HepG2 (cell line): ENCODE data around the gene TMEM86B. TPM values are rescaled to one million over a fixed set of nuclear protein-coding genes. Genes with fewer than 3 reads are reported as not detected.
A peak's percentile ranks its signal among the peaks of the same experiment; 100 is the strongest.

ENCODE experiments used
- ATF7-NPFF ChIP-seq: sonication (generic); formaldehyde crosslinking; IDR thresholded peaks from 2 replicates; pipeline ENCODE4 v1.8.1; 2023; ENCODE audit warnings: mild to moderate bottlenecking, low read depth, missing genetic modification reagents, moderate library complexity
- BORCS8-MEF2B ChIP-seq: sonication (generic); formaldehyde crosslinking; IDR thresholded peaks from 2 replicates; pipeline ENCODE4 v1.8.0; 2022; ENCODE audit warnings: mild to moderate bottlenecking, missing genetic modification reagents
- DNMT3B ChIP-seq: conservative IDR thresholded peaks from 2 replicates; pipeline ENCODE4 v1.6.1; 2016; ENCODE audit warnings: missing biosample characterization, control low read depth
- ETV5 ChIP-seq: IDR thresholded peaks from 2 replicates; pipeline ENCODE4 v1.6.1; 2018; ENCODE audit warnings: missing biosample characterization, missing genetic modification reagents, inconsistent platforms, borderline replicate concordance
- ETV6 ChIP-seq: sonication (generic); formaldehyde crosslinking; conservative IDR thresholded peaks from 2 replicates; pipeline ENCODE4 v1.4.0; 2020; ENCODE audit warnings: missing genetic modification reagents
- KMT2B ChIP-seq: IDR thresholded peaks from 2 replicates; pipeline ENCODE4 v1.6.1; 2016; ENCODE audit warnings: missing genetic modification reagents, missing compliant biosample characterization
- NR2F1 ChIP-seq, 2 experiments: fragments of 450-650 bp in 1 of 2; formaldehyde crosslinking in 1 of 2; IDR thresholded peaks; 2 replicates each; pipeline versions ENCODE4 v1.5.0 to v1.6.1; 2016 to 2020; ENCODE audit warnings: mild to moderate bottlenecking in 1 of 2, missing compliant biosample characterization in 1 of 2, missing genetic modification reagents in 1 of 2, moderate library complexity in 1 of 2
- ZBTB37 ChIP-seq: sonication (generic); formaldehyde crosslinking; IDR thresholded peaks from 2 replicates; pipeline ENCODE4 v1.4.0; 2020; ENCODE audit warnings: mild to moderate bottlenecking, missing genetic modification reagents
- ZBTB38 ChIP-seq: sonication (generic); formaldehyde crosslinking; IDR thresholded peaks from 2 replicates; pipeline ENCODE4 v1.5.1; 2020; ENCODE audit warnings: mild to moderate bottlenecking, missing genetic modification reagents
- ZNF224 ChIP-seq: sonication (generic); formaldehyde crosslinking; IDR thresholded peaks from 2 replicates; pipeline ENCODE4 v1.5.0; 2020; ENCODE audit warnings: mild to moderate bottlenecking, missing genetic modification reagents
- ZNF275 ChIP-seq: sonication (generic); formaldehyde crosslinking; IDR thresholded peaks from 2 replicates; pipeline ENCODE4 v1.8.0; 2022; ENCODE audit warnings: missing genetic modification reagents, mild to moderate bottlenecking, inconsistent platforms, borderline replicate concordance
- ZNF326 ChIP-seq: sonication (generic); formaldehyde crosslinking; IDR thresholded peaks from 2 replicates; pipeline ENCODE4 v1.4.0; 2020; ENCODE audit warnings: missing genetic modification reagents, borderline replicate concordance
- ZNF431 ChIP-seq: sonication (generic); formaldehyde crosslinking; IDR thresholded peaks from 2 replicates; pipeline ENCODE4 v1.9.0; 2022; ENCODE audit warnings: missing genetic modification reagents, low read depth, mild to moderate bottlenecking, borderline replicate concordance
- ZNF549 ChIP-seq: sonication (generic); formaldehyde crosslinking; IDR thresholded peaks from 2 replicates; pipeline ENCODE4 v1.5.0; 2020; ENCODE audit warnings: missing genetic modification reagents
- ZNF687 ChIP-seq: sonication (generic); formaldehyde crosslinking; IDR thresholded peaks from 2 replicates; pipeline ENCODE4 v1.5.1; 2020; ENCODE audit warnings: mild to moderate bottlenecking, missing genetic modification reagents, moderate library complexity
- ZNF7 ChIP-seq: IDR thresholded peaks from 2 replicates; pipeline ENCODE4 v1.6.1; 2016; ENCODE audit warnings: missing biosample characterization, missing genetic modification reagents
- polyA plus RNA-seq, 8 experiments: library from polyadenylated mRNA; depleted of rRNA in 3 of 8; stranded (reverse) in 7 of 8; unstranded in 1 of 8; fragments of >200 nt; fragmentation: Illumina TruSeq in 4 of 8; extraction: Trizol in 4 of 8; gene quantifications; 2 replicates each; pipeline versions ENCODE4 v1.2.1 to v1.2.3, GENCODE V29; 2011 to 2016; ENCODE audit warnings: low read depth in 4 of 8, missing spikeins in 1 of 8, mixed read lengths in 1 of 8; ENCODE audit not compliant: insufficient read depth in 1 of 8
- total RNA-seq, 5 experiments: library from RNA; depleted of rRNA; stranded (reverse); fragments of >200 nt; fragmentation: Illumina TruSeq; extraction: Trizol; gene quantifications; 2 replicates each; pipeline ENCODE4 v1.2.3, GENCODE V29; 2016; ENCODE audit warnings: low read depth in 1 of 5
- TF ChIP-seq, protein P1 (sequence below): sonication (generic); formaldehyde crosslinking; IDR thresholded peaks from 2 replicates; pipeline ENCODE4 v1.9.0; 2022; ENCODE audit warnings: missing genetic modification reagents, mild to moderate bottlenecking, borderline replicate concordance
- TF ChIP-seq, protein P2 (sequence below): sonication (generic); formaldehyde crosslinking; IDR thresholded peaks from 2 replicates; pipeline ENCODE4 v1.4.0; 2020; ENCODE audit warnings: mild to moderate bottlenecking, missing genetic modification reagents

Gene TMEM86B
- total and polyA plus RNA-seq, 2 of the 13 experiments (the other 11 are each of a cell fraction or from before 2014, with no cell fraction given): 7.7 to 9.6 TPM

GRCh38 chr19:55259540-55260210 lies 31.1 kb upstream of the TMEM86B start (continued):
- TF ChIP-seq ZNF275 (no peak), ZNF224 (CRISPR knock-in tag) (peak; percentile 91; the same call in 1 of the 2 replicates), DNMT3B (CRISPR knock-in tag) (no peak), KMT2B (no peak), ZBTB37 (CRISPR knock-in tag) (no peak), ZNF687 (CRISPR knock-in tag) (no peak), ZNF7 (CRISPR knock-in tag) (no peak), ZNF431 (CRISPR knock-in tag) (no peak), NR2F1 (CRISPR knock-in tag; IDR thresholded peaks at IDR 0.05) (peak in 1 of 2 experiments; percentile 9; a peak in 1 of 4 replicates), ETV5 (CRISPR knock-in tag) (0 out of 2 replicates have a peak, but pooled peaks have one; percentile 3), ZBTB38 (CRISPR knock-in tag) (peak; percentile 45; the same call in 1 of the 2 replicates), BORCS8-MEF2B (CRISPR knock-in tag) (no peak), ATF7-NPFF (no peak), ZNF326 (no peak), ZNF549 (CRISPR knock-in tag) (no peak), ETV6 (CRISPR knock-in tag) (no peak)
- TF ChIP-seq, protein P1, sequence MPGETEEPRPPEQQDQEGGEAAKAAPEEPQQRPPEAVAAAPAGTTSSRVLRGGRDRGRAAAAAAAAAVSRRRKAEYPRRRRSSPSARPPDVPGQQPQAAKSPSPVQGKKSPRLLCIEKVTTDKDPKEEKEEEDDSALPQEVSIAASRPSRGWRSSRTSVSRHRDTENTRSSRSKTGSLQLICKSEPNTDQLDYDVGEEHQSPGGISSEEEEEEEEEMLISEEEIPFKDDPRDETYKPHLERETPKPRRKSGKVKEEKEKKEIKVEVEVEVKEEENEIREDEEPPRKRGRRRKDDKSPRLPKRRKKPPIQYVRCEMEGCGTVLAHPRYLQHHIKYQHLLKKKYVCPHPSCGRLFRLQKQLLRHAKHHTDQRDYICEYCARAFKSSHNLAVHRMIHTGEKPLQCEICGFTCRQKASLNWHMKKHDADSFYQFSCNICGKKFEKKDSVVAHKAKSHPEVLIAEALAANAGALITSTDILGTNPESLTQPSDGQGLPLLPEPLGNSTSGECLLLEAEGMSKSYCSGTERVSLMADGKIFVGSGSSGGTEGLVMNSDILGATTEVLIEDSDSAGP (CRISPR knock-in tag): no peak; the same call in 1 of the 2 replicates
- TF ChIP-seq, protein P2, sequence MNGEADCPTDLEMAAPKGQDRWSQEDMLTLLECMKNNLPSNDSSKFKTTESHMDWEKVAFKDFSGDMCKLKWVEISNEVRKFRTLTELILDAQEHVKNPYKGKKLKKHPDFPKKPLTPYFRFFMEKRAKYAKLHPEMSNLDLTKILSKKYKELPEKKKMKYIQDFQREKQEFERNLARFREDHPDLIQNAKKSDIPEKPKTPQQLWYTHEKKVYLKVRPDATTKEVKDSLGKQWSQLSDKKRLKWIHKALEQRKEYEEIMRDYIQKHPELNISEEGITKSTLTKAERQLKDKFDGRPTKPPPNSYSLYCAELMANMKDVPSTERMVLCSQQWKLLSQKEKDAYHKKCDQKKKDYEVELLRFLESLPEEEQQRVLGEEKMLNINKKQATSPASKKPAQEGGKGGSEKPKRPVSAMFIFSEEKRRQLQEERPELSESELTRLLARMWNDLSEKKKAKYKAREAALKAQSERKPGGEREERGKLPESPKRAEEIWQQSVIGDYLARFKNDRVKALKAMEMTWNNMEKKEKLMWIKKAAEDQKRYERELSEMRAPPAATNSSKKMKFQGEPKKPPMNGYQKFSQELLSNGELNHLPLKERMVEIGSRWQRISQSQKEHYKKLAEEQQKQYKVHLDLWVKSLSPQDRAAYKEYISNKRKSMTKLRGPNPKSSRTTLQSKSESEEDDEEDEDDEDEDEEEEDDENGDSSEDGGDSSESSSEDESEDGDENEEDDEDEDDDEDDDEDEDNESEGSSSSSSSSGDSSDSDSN (CRISPR knock-in tag): 0 out of 2 replicates have a peak, but pooled peaks have one; percentile 2
